Posterior cingulate gyrus (tissue), 11 donors: Measurements from ENCODE around the gene PARK7.
"Not testable (repeated sequence)": the region's sequence is repeated elsewhere in the genome, so short reads cannot be mapped to it uniquely, and the experiment has no call there.

ENCODE experiments used
- DNase-seq, 10 donors: peaks; one replicate each; pipeline versions ENCODE4 v3.0.0 to v3.0.0-alpha.2; 2020 to 2021; ENCODE audit warnings: mixed read lengths in 3 of 10
- intact Hi-C: fragments of 100-400 bp; cut with DNase I; formaldehyde crosslinking; loops from one replicate; pipeline ENCODE4 v1.15.1; 2023

The PARK7 gene

DNA sequence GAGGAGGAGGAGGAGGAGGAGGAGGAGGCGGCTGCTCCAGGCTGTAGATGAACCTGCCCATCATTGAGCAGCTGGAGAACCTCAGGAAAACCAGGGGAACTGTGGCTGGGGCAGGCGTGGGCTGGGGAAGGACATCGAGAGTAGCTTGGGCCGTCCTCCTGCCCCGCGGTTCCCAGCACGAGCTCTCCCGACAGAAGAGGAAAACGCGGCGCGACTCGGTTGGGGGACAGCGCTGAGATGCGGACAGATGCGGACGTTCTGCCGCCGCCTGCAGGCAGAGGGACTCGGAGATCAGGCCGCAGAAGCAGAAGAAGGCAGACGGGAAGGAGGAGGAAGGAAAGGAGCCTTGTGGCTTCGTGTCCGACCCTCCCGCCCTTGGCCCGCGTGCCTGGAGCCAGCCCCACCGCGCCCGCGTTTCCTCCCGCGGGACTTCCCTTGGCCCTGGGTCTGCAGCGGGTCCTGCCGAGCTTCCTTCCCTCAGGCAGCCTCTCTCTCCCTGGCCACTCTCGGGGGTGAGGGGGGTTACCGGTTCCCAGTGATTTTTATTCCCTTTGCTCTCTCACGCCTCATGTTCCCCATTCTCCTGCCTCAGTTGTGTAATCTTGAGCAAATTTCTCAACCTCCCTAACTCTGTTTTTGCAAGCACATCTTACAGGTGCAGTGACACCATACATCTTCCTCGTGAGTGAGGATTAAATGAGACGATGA is 19.1 kb upstream of the PARK7 start:
- intact Hi-C loops, result no loop called here
- peak; percentile 43 to 96 (median 71) for DNase-seq

DNA sequence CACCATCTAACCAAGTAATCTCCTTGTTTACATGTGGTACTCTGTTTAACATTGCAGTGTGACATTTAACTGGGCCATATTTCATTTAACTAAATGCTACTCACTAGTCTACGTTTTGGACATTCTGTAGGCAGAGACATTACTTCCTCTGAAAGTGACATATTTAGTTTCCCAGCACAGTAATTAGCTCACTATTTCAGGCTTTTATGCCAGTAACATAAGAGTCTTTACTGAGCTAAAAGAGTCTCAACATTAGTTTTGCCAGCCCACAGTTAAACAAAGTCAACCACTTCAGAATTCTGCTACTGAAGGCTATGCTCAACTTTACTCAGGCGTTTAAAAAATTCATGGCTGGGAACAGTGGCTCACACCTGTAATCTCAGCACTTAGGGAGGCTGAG is 18.3 kb upstream of the PARK7 start:
- DNase-seq, result no peak
- intact Hi-C loops, result no loop called here

DNA sequence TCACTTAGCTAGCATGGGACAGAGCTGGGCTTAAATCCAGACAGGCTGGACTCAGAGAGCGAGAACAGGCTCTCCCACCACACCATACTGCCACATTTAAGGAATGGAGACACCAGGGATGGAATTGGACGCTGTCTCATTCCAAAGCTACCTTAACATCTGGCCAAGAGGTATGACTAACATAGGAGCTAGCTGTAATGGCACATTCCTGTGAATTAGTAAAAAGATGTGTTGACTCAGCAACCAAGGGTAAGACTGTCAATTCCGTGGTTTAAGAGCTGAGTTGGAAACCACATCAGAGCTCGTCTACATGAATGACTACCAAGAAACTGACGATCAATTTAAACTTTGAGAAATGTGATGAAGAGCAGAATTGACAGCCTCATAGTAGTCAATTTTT is 12.6 kb upstream of the PARK7 start:
- no peak for DNase-seq
- intact Hi-C loops, result no loop called here

DNA sequence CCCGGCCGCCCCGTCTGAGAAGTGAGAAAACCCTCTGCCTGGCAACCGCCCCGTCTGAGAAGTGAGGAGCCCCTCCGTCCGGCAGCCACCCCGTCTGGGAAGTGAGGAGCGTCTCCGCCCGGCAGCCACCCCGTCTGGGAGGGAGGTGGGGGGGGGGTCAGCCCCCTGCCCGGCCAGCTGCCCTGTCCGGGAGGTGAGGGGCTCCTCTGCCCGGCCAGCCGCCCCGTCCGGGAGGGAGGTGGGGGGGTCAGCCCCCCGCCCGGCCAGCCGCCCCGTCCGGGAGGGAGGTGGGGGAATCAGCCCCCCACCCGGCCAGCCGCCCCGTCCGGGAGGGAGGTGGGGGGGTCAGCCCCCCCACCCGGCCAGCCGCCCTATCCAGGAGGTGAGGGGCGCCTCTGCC is 8.7 kb upstream of the PARK7 start:
- DNase-seq, intact Hi-C loops: not testable (repeated sequence)

DNA sequence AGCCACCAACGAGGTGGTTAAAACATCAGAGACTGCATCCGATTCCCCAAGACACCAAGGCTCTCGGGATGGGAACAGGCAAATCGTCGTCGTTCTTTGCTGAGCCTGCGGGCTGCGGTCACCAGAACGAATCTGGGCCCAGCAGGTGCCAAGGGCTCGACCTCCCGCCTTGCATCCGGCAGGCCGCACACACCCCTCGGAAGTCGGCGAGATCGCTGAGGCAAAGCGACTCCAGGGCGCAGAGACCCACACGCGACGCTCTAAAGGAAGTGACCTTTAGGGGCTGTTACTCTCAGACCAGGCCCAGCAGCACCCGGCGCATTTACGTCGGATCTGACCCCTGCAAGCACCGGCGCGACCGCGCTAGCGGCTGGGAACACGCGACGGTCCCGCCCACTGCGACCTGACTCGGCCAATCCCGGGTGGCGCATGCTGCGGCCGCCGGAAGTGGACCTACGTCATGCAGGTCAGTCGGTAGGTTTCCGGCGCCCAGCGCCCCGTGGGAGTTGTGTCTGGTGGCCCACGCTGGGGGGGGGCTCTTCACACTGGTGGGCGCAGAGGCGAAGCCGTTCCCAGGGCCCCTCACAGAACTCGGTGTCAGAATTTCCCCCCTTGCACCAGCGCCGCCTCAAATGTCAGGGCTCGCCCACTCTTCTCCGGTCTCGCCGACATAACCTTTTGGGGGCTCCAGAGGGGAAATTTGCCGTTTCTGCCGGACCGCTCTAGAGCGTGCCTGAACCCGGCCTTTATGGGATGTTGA is 7.5 kb upstream of the PARK7 start:
- intact Hi-C loops, result no loop called here
- DNase-seq, result peak; percentile 97 to 100 (median 98)

DNA sequence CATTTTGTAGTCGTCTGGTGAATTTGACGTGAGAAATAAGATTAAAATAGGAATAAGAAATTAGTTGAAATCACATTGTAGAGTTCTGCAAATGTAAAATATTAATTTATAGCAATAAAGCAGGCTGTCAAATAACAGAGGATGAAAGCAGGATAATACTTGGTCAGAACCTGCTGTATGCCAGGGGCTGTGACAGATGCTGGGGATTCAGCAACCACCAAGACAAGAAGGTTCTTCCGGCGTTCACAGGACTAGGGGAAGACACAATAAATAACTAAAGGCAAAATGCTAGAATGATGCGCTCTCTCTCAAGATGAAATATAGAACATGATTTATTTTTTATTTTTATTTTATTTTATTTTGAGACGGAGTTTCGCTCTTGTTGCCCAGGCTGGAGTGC is 6.8 kb upstream of the PARK7 start:
- intact Hi-C loops, result no loop called here
- DNase-seq, result no peak

DNA sequence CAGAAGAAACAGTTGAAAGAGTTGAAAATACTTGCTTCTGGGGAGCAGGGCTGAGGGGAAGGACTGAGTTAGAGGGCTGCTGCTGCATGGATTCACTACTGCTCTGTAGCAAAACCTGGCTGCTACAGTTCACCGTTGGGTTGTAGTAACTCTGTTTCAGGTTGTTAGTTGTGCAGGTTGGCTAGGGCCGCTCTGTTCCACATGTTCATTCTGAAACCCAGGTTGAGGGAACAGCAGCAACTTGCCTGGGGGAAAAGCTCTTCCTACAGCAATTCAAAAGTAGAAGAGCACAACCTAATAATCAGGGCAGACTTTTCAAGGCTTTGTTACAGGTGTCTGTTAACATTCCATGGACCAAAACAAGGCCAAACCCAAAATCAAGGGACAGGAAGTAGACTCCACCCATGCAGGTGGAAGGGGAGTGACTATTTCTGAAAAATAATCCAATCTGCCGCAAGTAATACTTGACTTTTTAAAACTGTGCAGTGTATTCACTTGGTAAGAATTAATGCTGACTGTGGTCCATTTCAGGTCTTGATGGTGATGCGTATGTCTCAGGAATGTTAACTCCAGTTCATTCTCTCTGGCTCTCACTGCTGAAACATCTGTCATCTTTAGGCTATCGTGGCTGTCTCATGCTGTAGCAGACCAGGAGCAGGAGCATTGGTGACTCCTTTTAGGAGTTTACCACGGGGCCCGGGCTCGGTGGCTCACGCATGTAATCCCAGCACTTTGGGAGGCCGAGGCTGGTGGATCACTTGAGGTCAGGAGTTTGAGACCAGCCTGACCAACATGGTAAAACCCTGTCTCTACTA is 5.1 kb upstream of the PARK7 start:
- intact Hi-C loops, result no loop called here
- no peak for DNase-seq

DNA sequence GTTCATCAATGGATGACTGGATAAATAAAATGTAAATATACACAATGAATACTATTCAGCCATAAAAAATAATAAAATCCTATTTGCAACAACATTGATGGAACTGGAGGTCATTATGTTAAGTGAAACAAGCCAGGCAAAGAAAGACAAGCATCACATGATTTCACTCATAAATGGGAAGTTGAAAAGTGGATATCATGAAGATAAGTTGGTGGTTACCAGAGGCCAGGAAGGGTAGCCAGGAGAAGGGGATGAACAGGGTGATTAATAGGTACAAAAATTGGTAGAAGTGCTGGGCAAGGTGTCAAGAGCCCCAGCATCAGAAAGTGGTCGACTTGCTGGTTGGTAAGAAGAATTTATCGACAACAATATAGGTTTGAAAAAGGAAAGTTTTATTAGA is 1.3 kb upstream of the PARK7 start:
- intact Hi-C loops, result loop anchor here (5.0 to 10.0 kb wide), 2 partner anchors 67 to 175 kb away; partner anchors contain the start of genes ERRFI1 and PER3
- DNase-seq, result no peak

DNA sequence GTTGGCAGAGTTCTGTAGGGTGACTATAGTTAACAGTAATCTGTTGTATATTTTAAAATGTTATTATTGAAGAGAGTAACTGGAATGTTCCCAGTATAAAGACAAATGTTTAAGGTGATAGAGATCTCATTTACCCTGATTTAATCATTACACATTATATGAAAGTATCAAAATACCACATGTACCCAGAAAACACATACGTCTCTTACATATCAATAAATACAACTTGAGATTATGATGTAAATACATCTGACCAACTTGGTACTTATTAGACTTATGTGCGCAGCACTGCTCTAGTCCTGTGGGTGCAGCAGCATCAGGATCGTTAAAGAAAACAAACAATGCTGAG is 670 bp upstream of the PARK7 start:
- intact Hi-C loops, result loop anchor here (5.0 to 10.0 kb wide), 2 partner anchors 66 to 176 kb away; partner anchors contain the start of genes ERRFI1 and PER3
- DNase-seq, result no peak

DNA sequence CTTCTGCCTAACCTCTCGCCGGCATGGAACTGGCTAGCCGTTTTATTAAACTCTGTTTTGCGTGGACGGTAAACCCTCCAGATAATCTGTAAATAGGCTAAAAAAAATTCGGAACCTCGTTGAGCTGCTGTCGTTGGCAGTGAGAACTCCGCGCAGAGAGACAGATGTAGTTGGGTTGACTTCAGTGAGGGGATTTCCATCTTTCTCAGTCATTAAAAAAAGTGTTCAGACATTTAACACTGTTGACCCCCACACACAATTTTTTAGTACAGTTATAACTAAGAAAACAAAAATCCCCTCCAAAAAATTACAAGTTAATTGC is 464 bp downstream of the PARK7 start:
- intact Hi-C loops, result loop anchor here (5.0 to 10.0 kb wide), 2 partner anchors 65 to 177 kb away; partner anchors contain the start of genes ERRFI1 and PER3
- no peak for DNase-seq

DNA sequence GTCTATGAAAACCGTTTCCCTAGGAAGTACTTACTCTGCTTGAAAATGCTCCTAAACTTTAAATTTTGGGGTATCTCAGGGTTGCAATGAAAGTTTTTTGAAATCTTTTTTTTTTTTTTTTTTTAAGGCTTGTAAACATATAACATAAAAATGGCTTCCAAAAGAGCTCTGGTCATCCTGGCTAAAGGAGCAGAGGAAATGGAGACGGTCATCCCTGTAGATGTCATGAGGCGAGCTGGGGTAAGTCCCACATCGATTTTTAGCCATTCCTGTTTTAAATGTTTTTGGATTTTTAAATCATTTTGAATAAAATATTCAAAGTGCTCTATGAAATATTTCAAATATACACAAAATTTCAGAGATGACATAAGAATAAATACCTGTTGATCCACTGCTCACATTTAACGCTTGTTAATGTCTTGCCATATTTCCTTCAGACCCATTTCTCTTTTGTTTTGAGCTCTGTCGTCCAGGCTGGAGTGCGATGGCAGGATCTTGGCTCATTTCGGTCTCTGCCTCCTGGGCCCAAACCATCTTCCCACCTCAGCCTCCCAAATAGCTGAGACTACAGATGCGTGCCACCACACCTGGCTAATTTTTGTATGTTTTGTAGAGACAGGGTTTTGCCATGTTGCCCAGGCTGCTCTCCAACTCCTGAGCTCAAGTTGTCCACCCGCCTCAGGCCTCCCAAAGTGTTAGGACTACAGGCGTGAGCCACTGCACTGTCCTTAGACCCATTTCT is 1.3 kb downstream of the PARK7 start:
- no peak for DNase-seq
- intact Hi-C loops, result loop anchor here (5.0 to 10.0 kb wide), 2 partner anchors 64 to 178 kb away; partner anchors contain the start of genes ERRFI1 and PER3

DNA sequence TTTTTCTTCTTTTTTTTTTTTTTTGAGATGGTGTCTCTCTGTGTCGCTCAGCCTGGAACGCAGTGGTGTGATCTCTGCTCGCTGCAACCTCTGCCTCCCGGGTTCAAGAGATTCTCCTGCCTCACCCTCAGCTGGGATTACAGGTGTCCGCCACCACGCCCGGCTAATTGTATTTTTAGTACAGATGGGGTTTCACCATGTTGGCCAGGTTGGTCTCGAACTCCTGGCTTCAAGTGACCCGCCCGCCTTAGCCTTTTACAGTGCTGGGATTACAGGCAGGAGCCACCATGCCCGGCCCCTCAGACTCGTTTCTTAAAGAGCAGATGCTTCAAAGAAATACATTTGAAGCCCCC is 1.8 kb downstream of the PARK7 start:
- DNase-seq, result not testable (repeated sequence)
- intact Hi-C loops, result loop anchor here (5.0 to 10.0 kb wide), 2 partner anchors 64 to 179 kb away; partner anchors contain the start of genes ERRFI1 and PER3

DNA sequence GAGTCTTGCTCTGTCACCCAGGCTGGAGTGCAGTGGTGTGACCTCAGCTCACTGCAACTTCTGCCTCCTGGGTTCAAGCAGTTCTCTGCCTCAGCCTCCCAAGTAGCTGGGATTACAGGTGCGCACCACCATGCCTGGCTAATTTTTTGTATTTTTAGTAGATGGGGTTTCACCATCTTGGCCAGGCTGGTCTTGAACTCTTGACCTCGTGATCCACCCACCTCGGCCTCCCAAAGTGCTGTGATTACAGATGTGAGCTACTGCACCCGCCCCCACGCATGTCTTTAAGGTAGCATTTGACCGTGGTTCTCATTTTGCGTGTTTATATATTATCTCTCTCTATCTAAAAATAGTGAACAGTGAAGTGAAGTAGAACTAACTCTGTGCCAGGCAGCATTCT is 2.3 kb downstream of the PARK7 start:
- intact Hi-C loops, result loop anchor here (5.0 to 10.0 kb wide), 2 partner anchors 63 to 179 kb away; partner anchors contain the start of genes ERRFI1 and PER3
- not testable (repeated sequence) for DNase-seq

DNA sequence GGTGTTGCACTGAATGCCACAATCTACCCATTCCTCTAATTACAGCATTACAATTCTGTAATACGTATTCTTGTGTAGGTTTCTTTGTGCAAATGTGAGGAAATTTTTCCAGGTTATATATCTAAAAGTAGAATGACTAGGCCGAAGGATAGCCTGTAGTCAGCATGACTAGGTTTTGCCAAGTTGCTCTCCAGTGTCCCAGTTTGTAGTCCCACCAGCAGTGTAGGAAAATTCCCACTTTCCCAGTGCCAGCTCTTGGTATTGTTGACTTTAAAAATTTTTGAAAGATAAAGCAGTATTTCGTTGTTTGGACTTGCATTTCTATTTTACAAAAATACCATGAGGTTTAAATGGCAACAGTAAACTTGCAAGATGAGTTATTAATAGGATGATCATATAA is 3.0 kb downstream of the PARK7 start:
- DNase-seq, result no peak
- intact Hi-C loops, result loop anchor here (5.0 to 10.0 kb wide), 2 partner anchors 63 to 180 kb away; partner anchors contain the start of genes ERRFI1 and PER3

DNA sequence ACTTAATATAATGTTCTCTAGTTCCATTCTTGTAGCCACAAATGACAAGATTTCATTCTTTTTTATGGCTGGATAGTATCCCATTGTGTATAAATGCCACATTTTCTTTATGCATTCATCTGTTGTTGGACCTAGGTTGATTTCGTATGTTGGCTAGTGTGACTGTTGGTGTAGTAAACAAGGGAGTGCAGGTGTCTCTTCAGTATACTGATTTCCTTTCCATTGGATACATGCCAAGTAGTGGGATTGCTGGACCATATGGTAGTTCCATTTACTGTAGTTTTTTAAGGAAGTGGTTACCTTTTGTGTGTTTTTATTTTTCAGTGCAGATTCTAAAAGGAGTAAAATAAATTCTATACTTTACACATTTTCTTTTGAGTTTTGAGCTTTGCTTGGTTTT is 5.7 kb downstream of the PARK7 start:
- no peak for DNase-seq
- intact Hi-C loops, result loop anchor here (10.0 kb wide), 1 partner anchor 182 kb away; the partner anchor contains the start of gene PER3

DNA sequence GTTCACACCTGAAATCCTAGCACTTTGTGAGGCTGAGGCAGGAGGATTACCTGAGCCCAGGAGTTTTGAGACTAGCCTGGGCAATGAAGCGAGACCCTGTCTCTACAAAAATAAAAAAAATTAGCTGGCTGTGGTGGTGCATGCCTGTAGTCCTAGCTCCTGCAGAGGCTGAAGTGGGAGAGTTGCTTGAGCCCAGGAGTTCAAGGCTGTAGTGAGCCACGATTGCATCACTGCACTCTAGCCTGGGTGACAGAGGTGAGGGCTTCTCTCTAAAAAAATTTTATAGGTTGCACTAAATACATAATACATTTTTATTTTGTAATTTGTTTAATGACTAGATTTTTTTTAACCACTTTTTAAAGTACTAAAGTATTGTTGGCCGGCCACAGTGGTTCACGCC is 6.1 kb downstream of the PARK7 start:
- DNase-seq, result no peak
- intact Hi-C loops, result loop anchor here (10.0 kb wide), 1 partner anchor 183 kb away; the partner anchor contains the start of gene PER3

DNA sequence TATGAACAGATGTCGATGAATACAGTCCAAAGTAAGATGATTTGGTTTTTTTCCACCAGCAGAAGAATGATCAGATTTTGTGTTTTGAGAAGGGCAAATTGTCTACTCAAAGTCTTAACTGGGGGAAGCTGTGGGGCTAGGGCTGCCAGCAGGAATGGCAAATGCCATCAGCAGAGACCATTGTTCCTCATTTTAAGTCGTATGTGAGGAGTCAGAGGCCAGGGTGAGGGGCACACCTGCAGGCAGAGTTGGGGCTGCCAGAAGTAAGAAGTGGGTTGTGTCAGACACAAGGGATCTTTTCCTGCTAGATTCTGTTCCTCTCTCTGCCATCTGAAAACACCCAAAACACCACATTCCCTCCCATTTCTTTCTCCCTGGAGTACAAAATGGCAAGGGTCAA is 8.7 kb downstream of the PARK7 start:
- no peak for DNase-seq
- intact Hi-C loops, result no loop called here

DNA sequence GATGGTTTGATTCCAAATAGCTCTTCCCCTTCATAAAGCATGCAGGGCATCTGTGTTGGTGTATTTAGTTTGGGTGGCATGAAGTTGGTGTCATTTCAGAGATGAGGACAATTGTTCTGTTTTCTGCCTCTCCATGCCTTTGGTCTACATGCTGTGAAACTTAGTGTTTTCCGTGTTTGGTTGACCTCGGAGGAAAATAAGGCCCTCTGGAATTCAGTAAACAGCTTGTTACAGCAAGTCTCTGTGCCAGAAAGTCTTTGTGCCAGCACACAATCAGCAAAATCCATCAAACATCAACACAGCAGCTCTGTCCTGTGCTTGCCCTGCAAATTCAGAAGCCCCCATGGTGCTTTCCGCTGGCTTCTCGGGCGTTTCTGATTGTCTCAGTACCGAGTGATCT is 9.5 kb downstream of the PARK7 start:
- no peak for DNase-seq
- intact Hi-C loops, result no loop called here

DNA sequence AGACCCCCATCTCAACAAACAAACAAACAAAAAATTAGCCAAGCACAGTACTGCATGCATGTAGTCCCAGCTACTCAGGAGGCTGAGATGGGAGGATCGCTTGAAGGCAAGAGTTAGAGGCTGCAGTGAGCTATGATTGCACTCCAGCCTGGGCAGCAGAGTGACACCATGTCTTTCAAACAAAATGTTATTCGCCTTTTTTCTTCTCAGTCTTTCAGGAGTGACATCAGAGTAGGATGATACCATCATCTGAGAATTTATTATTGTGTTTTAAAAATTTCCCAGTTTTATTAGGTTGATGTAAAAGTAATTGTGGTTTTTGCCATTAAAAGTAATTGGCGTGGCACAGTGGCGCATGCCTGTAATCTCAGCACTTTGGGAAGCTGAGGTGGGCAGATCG is 10.8 kb downstream of the PARK7 start:
- DNase-seq, result no peak
- intact Hi-C loops, result no loop called here

DNA sequence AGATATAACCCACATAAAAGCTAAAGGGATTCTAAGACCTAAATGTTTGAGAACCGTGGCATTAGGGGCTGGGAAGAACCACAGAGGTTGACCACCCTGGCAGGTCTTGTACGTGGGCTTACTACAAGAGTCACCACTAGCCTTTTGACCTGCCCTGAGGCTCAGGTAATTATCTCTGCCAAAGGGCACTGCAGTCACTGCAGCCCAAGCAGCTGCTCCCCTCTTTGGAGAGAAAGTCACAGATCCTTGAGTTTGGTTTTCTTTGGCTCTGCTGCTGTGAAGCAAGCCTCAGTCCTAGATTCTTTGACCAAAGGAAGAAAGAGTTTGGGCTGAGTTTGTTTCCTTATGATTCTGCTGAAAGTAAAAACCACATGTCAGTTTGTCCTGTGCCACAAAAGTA is 11.6 kb downstream of the PARK7 start:
- intact Hi-C loops, result no loop called here
- DNase-seq, result no peak
